ENCODE data around the gene RASSF5. TPM values are rescaled to one million over a fixed set of nuclear protein-coding genes. Genes with fewer than 3 reads are reported as not detected.

The RASSF5 gene
- total and polyA plus RNA-seq, 9 of the 15 experiments (the other 6 are each of a cell fraction or from before 2014, with no cell fraction given), result 6.1 to 41.0 (median 25.2) TPM

DNA sequence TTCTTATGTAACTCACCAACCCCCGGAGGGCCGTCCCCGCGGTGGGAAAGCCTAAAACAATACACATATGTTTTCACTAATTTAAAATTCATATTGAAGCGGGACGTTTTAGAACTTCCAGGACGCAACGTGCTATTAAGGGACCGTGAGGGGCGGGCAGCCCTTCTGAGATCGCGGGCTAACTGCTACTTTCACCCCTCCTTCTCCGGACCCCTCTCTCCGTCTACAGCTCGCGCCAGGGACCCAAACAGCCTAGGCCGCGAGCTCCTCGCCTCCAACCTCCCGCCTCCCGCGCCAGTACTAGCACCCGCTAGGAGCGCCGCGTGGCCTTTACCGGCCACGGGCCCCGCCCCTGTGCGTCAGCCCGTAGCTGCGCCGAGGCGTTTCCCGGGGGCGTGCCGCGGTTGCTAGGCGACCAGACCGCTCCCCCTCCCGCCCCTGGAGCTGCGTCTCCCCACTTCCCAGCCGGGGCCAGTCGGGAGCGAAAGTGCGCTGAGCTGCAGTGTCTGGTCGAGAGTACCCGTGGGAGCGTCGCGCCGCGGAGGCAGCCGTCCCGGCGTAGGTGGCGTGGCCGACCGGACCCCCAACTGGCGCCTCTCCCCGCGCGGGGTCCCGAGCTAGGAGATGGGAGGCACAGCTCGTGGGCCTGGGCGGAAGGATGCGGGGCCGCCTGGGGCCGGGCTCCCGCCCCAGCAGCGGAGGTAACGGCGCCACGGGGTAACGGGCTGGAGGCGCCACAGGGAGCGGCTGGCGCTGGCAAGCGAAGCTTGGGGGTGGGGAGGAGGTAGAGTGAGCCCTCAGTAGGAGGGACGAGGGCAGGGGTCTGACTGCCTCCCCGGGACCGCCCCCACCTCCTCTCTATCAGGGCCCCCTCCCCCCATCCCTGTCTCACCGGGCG is 128.0 kb downstream of the RASSF5 start, which contains the start of gene DYRK3 (continued):
- TF ChIP-seq ZNF3 (CRISPR knock-in tag; IDR thresholded peaks at IDR 0.05) (no peak), GMEB1 (CRISPR knock-in tag; IDR thresholded peaks at IDR 0.05) (peak; percentile 97), ZC3H4 (CRISPR knock-in tag; IDR thresholded peaks at IDR 0.05; ENCODE audit: borderline replicate concordance) (no peak), RBM17 (IDR thresholded peaks at IDR 0.05; ENCODE audit: borderline replicate concordance, low read depth, low read length) (no peak), TRIM28 (IDR thresholded peaks at IDR 0.05) (no peak), ZBTB8A (IDR thresholded peaks at IDR 0.05; ENCODE audit: partially characterized antibody) (no peak), MCM3 (IDR thresholded peaks at IDR 0.05) (no peak), EZH2 (IDR thresholded peaks at IDR 0.05; ENCODE audit: borderline replicate concordance, low read depth, low read length) (no peak), C11orf30 (IDR thresholded peaks at IDR 0.05; ENCODE audit: low read depth) (no peak), RBM25 (IDR thresholded peaks at IDR 0.05; ENCODE audit: low read depth, low read length, severe bottlenecking) (peak; percentile 26), KHSRP (IDR thresholded peaks at IDR 0.05) (no peak), ID3 (CRISPR knock-in tag; IDR thresholded peaks at IDR 0.05) (no peak), ID3 (tag; IDR thresholded peaks at IDR 0.05) (peak; percentile 80), ZSCAN32 (CRISPR knock-in tag; IDR thresholded peaks at IDR 0.05) (no peak), MAZ (CRISPR knock-in tag; conservative IDR thresholded peaks at IDR 0.05 in 1 of 2, IDR thresholded peaks at IDR 0.05 in 1 of 2) (peak; percentile 98 to 99), MAFK (IDR thresholded peaks at IDR 0.05; ENCODE audit: low read length) (no peak), ZNF232 (CRISPR knock-in tag; IDR thresholded peaks at IDR 0.05) (peak; percentile 72; the same call in 1 of the 2 replicates), EWSR1 (IDR thresholded peaks at IDR 0.05; ENCODE audit: borderline replicate concordance, low read depth, partially characterized antibody) (no peak), ZFP36 (IDR thresholded peaks at IDR 0.05; ENCODE audit: low read depth, low read length, partially characterized antibody) (no peak)

Measured in K562 (cell line).